Posterior cingulate gyrus (tissue), 11 donors: ENCODE data around the gene AS3MT.
"Not testable (repeated sequence)": the region's sequence is repeated elsewhere in the genome, so short reads cannot be mapped to it uniquely, and the experiment has no call there.

Experiments used
- DNase-seq, 10 donors: peaks; one replicate each; pipeline versions ENCODE4 v3.0.0 to v3.0.0-alpha.2; 2020 to 2021; ENCODE audit warnings: mixed read lengths in 3 of 10
- intact Hi-C: fragments of 100-400 bp; cut with DNase I; formaldehyde crosslinking; loops from one replicate; pipeline ENCODE4 v1.15.1; 2023

AS3MT gene

GRCh38 chr10:102853237-102853636, 16.0 kb upstream of the AS3MT start:
- intact Hi-C loops, DNase-seq: not testable (repeated sequence)

- DNase-seq: not testable (repeated sequence)
Observed at GRCh38 chr10:102855731-102856436, 13.4 kb upstream of the AS3MT start.

GRCh38 chr10:102856758-102857424, 12.4 kb upstream of the AS3MT start:
- intact Hi-C loops: no loop called here

More at GRCh38 chr10:102855731-102856436, 13.4 kb upstream of the AS3MT start:
- intact Hi-C loops: not testable (repeated sequence)

GRCh38 chr10:102859911-102860310, 9.4 kb upstream of the AS3MT start:
- DNase-seq: no peak

More at GRCh38 chr10:102856758-102857424, 12.4 kb upstream of the AS3MT start:
- DNase-seq: no peak

GRCh38 chr10:102863660-102864059, 5.6 kb upstream of the AS3MT start:
- intact Hi-C loops: no loop called here
- DNase-seq: no peak

More at GRCh38 chr10:102859911-102860310, 9.4 kb upstream of the AS3MT start:
- intact Hi-C loops: no loop called here

GRCh38 chr10:102865620-102866019, 3.6 kb upstream of the AS3MT start:
- no peak for DNase-seq

GRCh38 chr10:102868911-102869257, 386 bp upstream of the AS3MT start:
- DNase-seq: no peak
- intact Hi-C loops: no loop called here

More at GRCh38 chr10:102865620-102866019, 3.6 kb upstream of the AS3MT start:
- intact Hi-C loops: no loop called here

- DNase-seq: no peak
- intact Hi-C loops: no loop called here
Observed at GRCh38 chr10:102870221-102870620, 951 bp downstream of the AS3MT start.

GRCh38 chr10:102872163-102872562, 2.9 kb downstream of the AS3MT start:
- DNase-seq: no peak
- intact Hi-C loops: no loop called here

- intact Hi-C loops: no loop called here
- DNase-seq: no peak
Observed at GRCh38 chr10:102876747-102877153, 7.5 kb downstream of the AS3MT start.

GRCh38 chr10:102878629-102879028, 9.4 kb downstream of the AS3MT start:
- DNase-seq: no peak
- intact Hi-C loops: no loop called here

- DNase-seq: no peak
- intact Hi-C loops: no loop called here
Observed at GRCh38 chr10:102880256-102880655, 11.0 kb downstream of the AS3MT start.

- intact Hi-C loops: no loop called here
Observed at GRCh38 chr10:102888048-102888447, 18.8 kb downstream of the AS3MT start.

GRCh38 chr10:102894466-102895213, 25.4 kb downstream of the AS3MT start:
- intact Hi-C loops: no loop called here
- no peak for DNase-seq

More at GRCh38 chr10:102888048-102888447, 18.8 kb downstream of the AS3MT start:
- DNase-seq: no peak

GRCh38 chr10:102900006-102900405, 30.7 kb downstream of the AS3MT start:
- no peak for DNase-seq
- intact Hi-C loops: loop anchor here (5.0 kb wide), 1 partner anchor 173 kb away; no protein-coding TSS in a partner anchor

GRCh38 chr10:102904346-102904745, 35.1 kb downstream of the AS3MT start:
- no peak for DNase-seq
- intact Hi-C loops: loop anchor here (5.0 kb wide), 1 partner anchor 177 kb away; no protein-coding TSS in a partner anchor

GRCh38 chr10:102906507-102906906, 37.2 kb downstream of the AS3MT start:
- intact Hi-C loops: no loop called here
- no peak for DNase-seq

GRCh38 chr10:102914781-102915180, 45.5 kb downstream of the AS3MT start:
- no peak for DNase-seq
- intact Hi-C loops: loop anchor here (5.0 kb wide), 1 partner anchor 278 kb away; the partner anchor contains the start of gene NT5C2

GRCh38 chr10:102916173-102916572, 46.9 kb downstream of the AS3MT start:
- intact Hi-C loops: loop anchor here (5.0 kb wide), 1 partner anchor 276 kb away; the partner anchor contains the start of gene NT5C2
- DNase-seq: no peak

- intact Hi-C loops: loop anchor here (1.0 to 5.0 kb wide), 2 partner anchors 152 to 275 kb away; partner anchors contain the start of gene NT5C2
- peak; percentile 79 to 98 (median 86) for DNase-seq
Observed at GRCh38 chr10:102917314-102917961, 48.2 kb downstream of the AS3MT start.
